Jurkat, Clone E6-1 (cell line): ENCODE data around the gene ALK.

Source experiments
- DNase-seq: peaks from one replicate; pipeline ENCODE4 v3.0.0-alpha.2; 2011; ENCODE audit warnings: low read depth, low spot score
- H3K4me3 ChIP-seq: 2 replicates; pipeline ENCODE4 v1.5.1; 2011; ENCODE audit warnings: mild to moderate bottlenecking, low read length, control low read depth, moderate library complexity

The ALK gene

GRCh38 chr2:29808321-29808720, 113.1 kb downstream of the ALK start:
- no peak overlapping the region for H3K4me3 ChIP-seq
- no peak for DNase-seq

GRCh38 chr2:29807082-29807481, 114.3 kb downstream of the ALK start:
- no peak overlapping the region for H3K4me3 ChIP-seq
- DNase-seq, result no peak

DNA sequence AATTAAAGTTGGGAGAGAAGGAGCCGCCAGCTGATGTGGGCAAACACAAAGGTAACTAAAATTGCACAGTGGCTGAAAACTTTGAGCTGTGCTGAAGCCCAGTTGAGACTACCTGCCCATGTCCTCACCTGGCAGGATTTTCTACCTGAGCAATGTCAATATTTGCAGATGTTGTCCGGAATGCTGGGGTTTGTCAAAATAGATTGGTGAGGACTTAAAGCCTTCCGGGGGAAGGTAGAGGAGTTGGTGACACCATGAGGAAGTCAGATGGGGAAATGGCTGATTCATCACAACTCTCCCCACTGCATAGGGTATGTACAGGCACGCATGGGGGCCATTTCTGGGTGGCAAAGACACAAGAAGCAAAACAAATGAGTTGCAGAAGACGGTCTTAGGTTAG, 114.9 kb downstream of the ALK start:
- no peak for DNase-seq
- no peak overlapping the region for H3K4me3 ChIP-seq

- no peak overlapping the region for H3K4me3 ChIP-seq
- DNase-seq, result no peak
Measured at GRCh38 chr2:29804671-29805070, 116.7 kb downstream of the ALK start.

GRCh38 chr2:29803537-29803936, 117.8 kb downstream of the ALK start:
- no peak overlapping the region for H3K4me3 ChIP-seq
- DNase-seq, result no peak

- no peak for DNase-seq
- H3K4me3 ChIP-seq, result no peak overlapping the region
Measured at GRCh38 chr2:29802986-29803385, 118.4 kb downstream of the ALK start.

DNA sequence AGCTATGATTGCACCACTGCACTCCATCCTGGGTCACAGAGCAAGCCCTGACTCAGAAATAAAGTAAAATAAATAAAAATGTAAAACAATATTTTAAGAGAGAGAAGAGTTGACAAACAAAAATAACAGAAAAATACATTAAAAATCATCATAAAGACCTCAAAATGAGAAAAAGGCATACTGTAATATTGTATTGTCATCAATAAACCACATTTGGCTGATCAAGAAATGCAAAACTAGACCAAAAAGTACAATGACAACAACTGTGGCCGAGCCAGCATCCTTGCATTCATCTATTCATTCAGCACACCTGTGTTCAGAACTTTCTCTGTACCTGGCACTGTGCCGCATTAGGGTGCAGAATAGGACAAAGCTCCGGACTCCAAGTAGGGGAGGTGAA, 121.8 kb downstream of the ALK start:
- H3K4me3 ChIP-seq, result no peak overlapping the region
- no peak for DNase-seq

- no peak overlapping the region for H3K4me3 ChIP-seq
- no peak for DNase-seq
Measured at GRCh38 chr2:29797916-29798315, 123.5 kb downstream of the ALK start.

- no peak overlapping the region for H3K4me3 ChIP-seq
- no peak for DNase-seq
Measured at GRCh38 chr2:29796446-29796845, 124.9 kb downstream of the ALK start.

GRCh38 chr2:29789911-29790485, 131.4 kb downstream of the ALK start:
- no peak for DNase-seq
- no peak overlapping the region for H3K4me3 ChIP-seq

GRCh38 chr2:29787473-29788465, 133.6 kb downstream of the ALK start:
- H3K4me3 ChIP-seq, result no peak overlapping the region
- no peak for DNase-seq

GRCh38 chr2:29786361-29786760, 135.0 kb downstream of the ALK start:
- H3K4me3 ChIP-seq, result no peak overlapping the region
- DNase-seq, result no peak

- H3K4me3 ChIP-seq, result no peak overlapping the region
- DNase-seq, result no peak
Measured at GRCh38 chr2:29783666-29784065, 137.7 kb downstream of the ALK start.

DNA sequence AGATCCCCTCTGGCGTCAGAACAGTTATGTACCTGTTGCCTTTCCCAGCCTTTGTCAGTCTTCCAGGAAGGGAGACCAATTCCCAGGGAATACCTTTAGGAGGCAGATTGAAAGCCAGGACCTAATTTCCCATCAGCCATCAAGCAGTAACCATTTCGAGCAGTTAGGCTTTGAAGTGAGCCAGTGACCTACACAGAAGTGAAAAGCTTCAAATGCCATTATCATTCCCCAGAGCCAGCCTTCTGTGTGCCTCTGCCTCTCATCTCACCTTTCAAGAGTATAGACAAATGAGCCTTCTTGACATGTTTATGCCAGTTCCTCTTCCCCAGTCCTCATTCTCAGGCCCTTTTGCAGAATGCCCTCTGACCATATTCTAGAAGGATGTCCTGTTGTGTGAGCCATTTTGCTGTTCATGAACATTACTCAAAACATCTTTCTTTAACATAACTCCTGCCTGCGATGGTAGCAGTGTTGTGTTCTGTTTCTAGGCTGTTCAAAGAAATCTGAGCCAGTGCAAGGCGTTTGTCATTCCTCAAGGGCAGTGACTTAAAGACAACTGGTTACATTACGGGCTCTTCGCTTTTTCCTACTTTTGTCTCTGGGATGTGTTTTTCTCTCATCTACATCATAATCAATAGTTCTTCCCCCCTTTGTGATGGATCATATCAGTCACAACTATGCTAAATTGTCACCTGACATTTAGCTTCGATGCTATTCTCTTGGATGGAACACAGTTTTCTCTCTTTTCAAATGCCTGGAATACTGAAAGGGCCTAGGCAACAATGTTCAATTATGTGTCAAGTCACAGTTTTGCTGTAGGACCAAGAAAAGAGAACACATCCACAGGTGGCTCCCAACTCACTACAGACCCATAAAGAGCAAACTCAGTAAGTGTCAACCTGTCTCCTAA, 138.6 kb downstream of the ALK start:
- DNase-seq, result no peak
- H3K4me3 ChIP-seq, result no peak overlapping the region

DNA sequence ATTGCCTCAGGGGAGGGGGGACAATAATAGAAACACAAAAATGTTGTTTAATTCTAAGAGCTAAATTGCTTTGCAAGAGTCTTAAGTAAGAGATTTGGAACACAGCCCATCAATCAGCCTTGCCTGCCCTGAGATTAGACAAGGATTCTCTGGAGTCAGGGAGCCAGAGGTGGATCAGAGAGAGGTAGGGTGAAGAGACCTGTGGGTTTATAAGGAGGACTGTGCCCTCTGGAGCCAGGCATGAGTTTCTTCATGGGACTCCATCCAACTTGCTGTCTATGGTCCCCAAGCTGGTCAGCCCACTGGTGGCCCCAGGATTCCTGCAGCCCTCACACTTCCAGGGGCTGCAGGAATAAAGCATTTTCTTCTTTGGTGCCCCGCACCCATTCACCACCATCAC, 139.3 kb downstream of the ALK start:
- no peak for DNase-seq
- H3K4me3 ChIP-seq, result no peak overlapping the region

GRCh38 chr2:29780906-29781305, 140.5 kb downstream of the ALK start:
- H3K4me3 ChIP-seq, result no peak overlapping the region
- DNase-seq, result no peak

- DNase-seq, result no peak
- no peak overlapping the region for H3K4me3 ChIP-seq
Measured at GRCh38 chr2:29777161-29777560, 144.2 kb downstream of the ALK start.

- H3K4me3 ChIP-seq, result no peak overlapping the region
- no peak for DNase-seq
Measured at GRCh38 chr2:29776406-29776805, 145.0 kb downstream of the ALK start.

DNA sequence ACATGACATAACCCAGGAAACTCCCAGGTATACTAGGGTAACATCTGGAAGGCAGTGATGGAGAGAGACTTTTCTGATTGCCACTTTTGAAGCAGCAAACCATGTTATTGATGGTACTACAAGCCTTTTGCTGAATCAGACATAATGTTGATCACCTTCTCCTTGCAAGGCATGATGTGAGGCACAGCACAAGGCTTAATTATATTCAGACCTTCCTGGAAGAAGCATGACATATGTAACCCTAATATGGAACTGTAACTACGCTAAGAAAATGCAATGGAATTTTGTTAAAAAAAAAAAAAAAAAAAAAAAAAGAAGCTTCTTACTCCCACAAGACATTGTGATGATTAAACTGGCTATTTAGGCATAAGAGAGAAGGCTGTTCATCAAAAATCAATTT, 145.4 kb downstream of the ALK start:
- no peak for DNase-seq
- no peak overlapping the region for H3K4me3 ChIP-seq

DNA sequence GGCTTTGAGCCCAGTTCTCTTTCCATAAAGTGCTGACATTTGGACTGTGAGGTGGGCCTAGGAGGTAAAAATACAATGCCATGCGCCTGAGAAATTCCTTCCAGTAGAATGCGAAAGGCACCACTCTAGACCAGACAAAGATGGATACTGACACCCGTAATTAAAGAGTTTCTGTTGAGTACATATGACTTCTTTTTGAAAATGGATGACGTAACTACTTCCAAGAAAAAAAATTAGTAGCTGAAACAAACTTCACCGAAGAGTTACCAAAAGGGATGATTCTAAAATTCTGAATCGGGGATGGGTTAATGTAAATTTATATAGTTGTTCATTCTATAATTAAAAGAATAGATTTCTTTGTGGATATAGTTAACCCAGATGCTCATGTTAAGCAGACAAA, 146.8 kb downstream of the ALK start:
- no peak for DNase-seq
- H3K4me3 ChIP-seq, result no peak overlapping the region
